GM12892 (cell line): ENCODE data around the gene STARD7.

Source experiments
- POLR2A ChIP-seq: IDR thresholded peaks from 2 replicates; pipeline ENCODE4 v1.6.1; 2011; ENCODE audit warnings: low read depth, low read length, control low read depth
- POLR2AphosphoS5 ChIP-seq: IDR thresholded peaks from 2 replicates; pipeline ENCODE4 v1.6.1; 2011; ENCODE audit warnings: low read depth, low read length, control low read depth
- TAF1 ChIP-seq: IDR thresholded peaks from 2 replicates; pipeline ENCODE4 v1.6.1; 2011; ENCODE audit warnings: low read depth, mild to moderate bottlenecking, control low read depth, low read length, borderline replicate concordance

DNA sequence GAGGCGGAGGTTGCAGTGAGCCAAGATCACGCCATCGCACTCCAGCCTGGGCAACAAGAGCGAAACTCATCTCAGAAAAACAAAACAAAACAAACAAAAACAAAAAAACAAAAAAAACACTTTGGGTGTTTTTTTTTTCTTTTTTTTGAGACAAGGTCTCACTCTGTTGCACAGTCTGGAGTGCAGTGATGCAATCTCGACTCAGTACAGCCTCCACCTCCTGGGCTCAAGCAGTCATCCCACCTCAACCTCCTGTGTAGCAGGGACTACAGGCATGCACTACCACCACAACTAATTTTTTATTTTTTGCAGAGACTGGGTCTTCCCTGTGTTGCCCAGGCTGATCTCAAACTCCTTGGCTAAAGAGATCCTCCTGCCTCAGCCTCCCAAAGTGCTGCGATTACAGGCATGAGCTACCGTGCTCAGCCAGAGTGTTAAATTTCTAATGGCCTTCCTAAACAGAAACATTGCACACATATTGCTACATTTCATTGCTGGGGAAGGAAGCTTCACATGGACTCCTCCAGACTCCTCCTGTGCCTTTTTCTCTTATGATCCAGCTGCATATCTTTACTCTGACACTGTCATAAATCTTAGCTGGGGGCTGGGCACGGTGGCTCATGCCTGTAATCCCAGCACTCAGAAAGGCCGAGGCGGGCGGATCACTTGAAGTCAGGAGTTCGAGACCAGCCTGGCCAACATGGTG lies 19.7 kb downstream of the STARD7 start:
- no peak for TF ChIP-seq TAF1
- TF ChIP-seq POLR2AphosphoS5 = no peak
- TF ChIP-seq POLR2A = no peak
